DND-41 (cell line): Measurements from ENCODE around the gene YRDC.

Experiments used
- EZH2 ChIP-seq: IDR thresholded peaks from 3 replicates; pipeline ENCODE4 v1.6.1; 2012; ENCODE audit warnings: borderline replicate concordance, low read depth, mild to moderate bottlenecking, moderate library complexity, low read length, inconsistent platforms; ENCODE audit not compliant: severe bottlenecking
- TF ChIP-seq, protein P1 (sequence below): IDR thresholded peaks from 2 replicates; pipeline ENCODE4 v1.5.1; 2012; ENCODE audit warnings: borderline replicate concordance, low read length, moderate library complexity, mild to moderate bottlenecking; ENCODE audit not compliant: poor library complexity, severe bottlenecking; ENCODE audit errors: extremely low read depth

DNA sequence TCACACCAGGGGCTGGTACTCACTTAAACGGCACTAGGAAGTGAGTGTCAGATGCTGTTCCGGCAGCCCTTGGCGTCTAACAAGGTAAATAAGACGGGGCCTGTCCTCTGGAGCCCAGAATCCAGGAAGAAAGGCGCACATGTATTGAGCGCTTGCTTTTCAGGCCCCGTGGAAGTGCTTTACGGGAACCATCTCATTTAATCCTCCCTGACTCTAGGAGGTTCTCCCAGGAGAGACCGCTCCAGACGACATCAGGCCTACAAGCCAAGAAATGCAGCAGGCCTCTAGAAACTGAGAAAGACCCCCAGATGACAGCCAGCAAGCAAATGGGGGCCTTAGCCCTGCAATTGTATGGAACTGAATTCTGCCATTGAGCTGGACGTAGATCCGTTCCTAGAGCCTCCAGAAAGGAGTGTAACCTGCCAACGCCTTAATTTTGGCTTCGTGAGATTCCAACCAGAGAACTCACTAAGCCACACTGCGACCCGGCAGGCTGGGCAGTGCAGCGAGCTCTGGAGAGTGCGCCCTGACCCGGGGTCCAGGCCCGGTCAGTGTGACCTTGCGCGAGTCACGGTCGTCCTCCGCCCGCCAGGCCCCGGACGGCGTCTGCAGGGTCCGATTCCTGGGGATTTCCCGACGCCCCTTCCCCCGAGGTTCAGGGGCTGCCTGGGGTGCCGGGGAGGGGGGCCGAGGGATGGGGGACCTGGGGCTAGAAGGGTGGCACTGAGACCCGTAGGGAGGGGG is 14.9 kb downstream of the YRDC start:
- TF ChIP-seq, protein P1, sequence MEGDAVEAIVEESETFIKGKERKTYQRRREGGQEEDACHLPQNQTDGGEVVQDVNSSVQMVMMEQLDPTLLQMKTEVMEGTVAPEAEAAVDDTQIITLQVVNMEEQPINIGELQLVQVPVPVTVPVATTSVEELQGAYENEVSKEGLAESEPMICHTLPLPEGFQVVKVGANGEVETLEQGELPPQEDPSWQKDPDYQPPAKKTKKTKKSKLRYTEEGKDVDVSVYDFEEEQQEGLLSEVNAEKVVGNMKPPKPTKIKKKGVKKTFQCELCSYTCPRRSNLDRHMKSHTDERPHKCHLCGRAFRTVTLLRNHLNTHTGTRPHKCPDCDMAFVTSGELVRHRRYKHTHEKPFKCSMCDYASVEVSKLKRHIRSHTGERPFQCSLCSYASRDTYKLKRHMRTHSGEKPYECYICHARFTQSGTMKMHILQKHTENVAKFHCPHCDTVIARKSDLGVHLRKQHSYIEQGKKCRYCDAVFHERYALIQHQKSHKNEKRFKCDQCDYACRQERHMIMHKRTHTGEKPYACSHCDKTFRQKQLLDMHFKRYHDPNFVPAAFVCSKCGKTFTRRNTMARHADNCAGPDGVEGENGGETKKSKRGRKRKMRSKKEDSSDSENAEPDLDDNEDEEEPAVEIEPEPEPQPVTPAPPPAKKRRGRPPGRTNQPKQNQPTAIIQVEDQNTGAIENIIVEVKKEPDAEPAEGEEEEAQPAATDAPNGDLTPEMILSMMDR = no peak
- TF ChIP-seq EZH2 = no peak
